Ovary (tissue), 9 donors: ENCODE data around the gene SHISA7. TPM values are rescaled to one million over a fixed set of nuclear protein-coding genes. Genes with fewer than 3 reads are reported as not detected.

Source experiments
- DNase-seq, 5 donors: peaks; one replicate each; pipeline ENCODE4 v3.0.0-alpha.2; 2019 to 2020
- H3K27ac ChIP-seq, 2 donors: fragments of 200-600 bp; one replicate each; pipeline versions ENCODE4 v1.5.1 to v1.8.0; 2019 to 2022
- H3K27me3 ChIP-seq: fragments of 200-600 bp; one replicate; pipeline ENCODE4 v1.8.0; 2022
- H3K36me3 ChIP-seq: fragments of 200-600 bp; sonication (generic); one replicate; pipeline ENCODE4 v1.5.1; 2019
- H3K4me1 ChIP-seq: one replicate; pipeline ENCODE4 v1.8.1; 2013; ENCODE audit warnings: mild to moderate bottlenecking, moderate library complexity; ENCODE audit not compliant: insufficient read depth
- H3K4me3 ChIP-seq: fragments of 200-600 bp; sonication (generic); one replicate; pipeline ENCODE4 v1.5.1; 2017
- H3K9me3 ChIP-seq, 2 donors: fragments of 200-600 bp in 1 of 2; sonication (generic) in 1 of 2; one replicate each; pipeline versions ENCODE4 v1.5.1 to v1.8.1; 2013 to 2019; ENCODE audit warnings: mild to moderate bottlenecking in 1 of 2, moderate library complexity in 1 of 2
- EP300 ChIP-seq: sonication (generic); formaldehyde crosslinking; IDR thresholded peaks from one replicate; pipeline ENCODE4 v1.6.1; 2017; ENCODE audit warnings: antibody characterized with exemption
- POLR2A ChIP-seq: fragments of 450-650 bp; IDR thresholded peaks from one replicate; pipeline ENCODE4 v1.6.1; 2017; ENCODE audit warnings: antibody characterized with exemption, mild to moderate bottlenecking, moderate library complexity
- WGBS, 3 donors: extraction: QIAGEN DNeasy Blood & Tissue Kit in 1 of 3; methylation state at CpG; one replicate each; pipeline versions ENCODE4 v1.1.5 to v1.1.7; 2013 to 2017; 5-methylcytosine and 5-hydroxymethylcytosine counted together
- intact Hi-C, 4 donors: fragments of 100-400 bp; cut with DNase I; formaldehyde crosslinking; loops; one replicate each; pipeline versions ENCODE4 v1.11.0 to v1.15.1; 2022 to 2023
- polyA plus RNA-seq, 2 donors: library from polyadenylated mRNA; stranded (reverse); fragments of 200-250 nt in 1 of 2; fragments of 350-450 nt in 1 of 2; fragmentation: Illumina TruSeq in 1 of 2; extraction: RNeasy Lipid Tissue Mini Kit (QIAGEN cat#74804) in 1 of 2; gene quantifications; one replicate each; pipeline ENCODE4 v1.2.3, GENCODE V29; 2013 to 2014
- total RNA-seq, 7 donors: library from RNA; depleted of rRNA in 2 of 7; stranded (reverse); fragments of >200 nt in 2 of 7; fragmentation: NEBNext Ultra II Directional in 3 of 7; extraction: Animal tissue kit (Norgen Biotek cat#: 25700) in 3 of 7; gene quantifications; one replicate each; pipeline versions ENCODE4 v1.1.0 to v1.2.4, GENCODE V29; 2016 to 2023
- TF ChIP-seq, protein P1 (sequence below), 3 donors: fragments of 450-650 bp in 2 of 3; fragments of 200-600 bp in 1 of 3; IDR thresholded peaks; one replicate each; pipeline versions ENCODE4 v1.5.1 to v1.8.0; 2016 to 2022; ENCODE audit warnings: antibody characterized with exemption in 3 of 3, mild to moderate bottlenecking in 1 of 3
- donor health status: DM: no; HTN: no; CAD: no; lungs with moderate emphysema.
- donor health status: DM: no; HTN: no; CAD: no.
- donor health status: Bipolar disorder and iron deficiency.
- donor health status: DM: yes; HTN: yes; CAD: no.
- donor health status: DM: no; HTN: no; CAD: no.
- donor health status: DM: yes; HTN: yes; CAD: no.

Gene SHISA7
- total and polyA plus RNA-seq, 9 donors, result not detected

DNA sequence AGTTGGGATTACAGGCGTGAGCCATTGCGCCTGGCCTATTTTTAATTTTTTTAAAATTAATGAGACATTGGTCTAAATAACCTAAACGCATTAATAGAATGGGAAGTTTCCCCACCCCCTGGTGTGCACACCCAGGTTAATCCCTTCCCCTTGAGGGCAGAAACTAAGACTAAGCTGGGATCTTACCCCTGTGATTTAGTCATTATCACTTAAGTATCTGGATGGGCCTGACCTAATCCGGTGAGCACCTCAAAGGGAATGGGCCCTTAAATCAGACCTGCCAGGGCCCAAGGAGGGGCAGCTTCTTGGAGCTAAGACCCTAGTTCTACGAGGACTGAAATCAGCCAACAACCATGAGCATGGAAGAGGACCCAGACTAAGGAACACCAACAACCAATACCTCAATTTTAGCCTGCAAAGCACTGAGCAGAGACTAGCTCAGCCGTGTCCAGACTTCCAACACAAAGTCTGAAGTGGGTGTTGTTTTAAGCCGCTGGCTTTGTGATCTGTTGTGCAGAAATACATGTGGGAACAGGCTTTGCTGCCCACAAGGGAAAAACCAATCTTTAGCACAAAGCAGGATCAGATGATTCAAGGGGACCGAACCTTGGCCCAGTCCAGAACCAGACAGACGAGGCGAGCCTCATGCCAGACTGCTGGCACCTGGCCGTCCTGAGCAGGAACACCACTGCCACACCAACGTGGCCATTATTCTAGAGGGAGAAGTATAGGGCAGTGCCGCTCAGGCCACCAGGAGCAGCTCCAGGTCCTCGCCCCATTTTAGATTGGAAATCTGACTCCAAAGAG is 42.6 kb downstream of the SHISA7 start:
- intact Hi-C loops, result no loop called here
- Histone ChIP-seq H3K9me3 (no peaks in the 10 kb centered on the region), H3K27ac (no peak overlapping the region), H3K4me3 (no peak overlapping the region), H3K4me1 (no peaks in the 10 kb centered on the region), H3K27me3 (no peaks in the 10 kb centered on the region), H3K36me3 (no peaks in the 10 kb centered on the region)
- no peak for DNase-seq
- TF ChIP-seq POLR2A (no peak), EP300 (no peak)
- TF ChIP-seq, protein P1, sequence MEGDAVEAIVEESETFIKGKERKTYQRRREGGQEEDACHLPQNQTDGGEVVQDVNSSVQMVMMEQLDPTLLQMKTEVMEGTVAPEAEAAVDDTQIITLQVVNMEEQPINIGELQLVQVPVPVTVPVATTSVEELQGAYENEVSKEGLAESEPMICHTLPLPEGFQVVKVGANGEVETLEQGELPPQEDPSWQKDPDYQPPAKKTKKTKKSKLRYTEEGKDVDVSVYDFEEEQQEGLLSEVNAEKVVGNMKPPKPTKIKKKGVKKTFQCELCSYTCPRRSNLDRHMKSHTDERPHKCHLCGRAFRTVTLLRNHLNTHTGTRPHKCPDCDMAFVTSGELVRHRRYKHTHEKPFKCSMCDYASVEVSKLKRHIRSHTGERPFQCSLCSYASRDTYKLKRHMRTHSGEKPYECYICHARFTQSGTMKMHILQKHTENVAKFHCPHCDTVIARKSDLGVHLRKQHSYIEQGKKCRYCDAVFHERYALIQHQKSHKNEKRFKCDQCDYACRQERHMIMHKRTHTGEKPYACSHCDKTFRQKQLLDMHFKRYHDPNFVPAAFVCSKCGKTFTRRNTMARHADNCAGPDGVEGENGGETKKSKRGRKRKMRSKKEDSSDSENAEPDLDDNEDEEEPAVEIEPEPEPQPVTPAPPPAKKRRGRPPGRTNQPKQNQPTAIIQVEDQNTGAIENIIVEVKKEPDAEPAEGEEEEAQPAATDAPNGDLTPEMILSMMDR (IDR thresholded peaks at IDR 0.05), result no peak
- WGBS, 3 donors, result 78 to 84% (median 83%) methylated on average over 14 of the region's 14 CpGs

DNA sequence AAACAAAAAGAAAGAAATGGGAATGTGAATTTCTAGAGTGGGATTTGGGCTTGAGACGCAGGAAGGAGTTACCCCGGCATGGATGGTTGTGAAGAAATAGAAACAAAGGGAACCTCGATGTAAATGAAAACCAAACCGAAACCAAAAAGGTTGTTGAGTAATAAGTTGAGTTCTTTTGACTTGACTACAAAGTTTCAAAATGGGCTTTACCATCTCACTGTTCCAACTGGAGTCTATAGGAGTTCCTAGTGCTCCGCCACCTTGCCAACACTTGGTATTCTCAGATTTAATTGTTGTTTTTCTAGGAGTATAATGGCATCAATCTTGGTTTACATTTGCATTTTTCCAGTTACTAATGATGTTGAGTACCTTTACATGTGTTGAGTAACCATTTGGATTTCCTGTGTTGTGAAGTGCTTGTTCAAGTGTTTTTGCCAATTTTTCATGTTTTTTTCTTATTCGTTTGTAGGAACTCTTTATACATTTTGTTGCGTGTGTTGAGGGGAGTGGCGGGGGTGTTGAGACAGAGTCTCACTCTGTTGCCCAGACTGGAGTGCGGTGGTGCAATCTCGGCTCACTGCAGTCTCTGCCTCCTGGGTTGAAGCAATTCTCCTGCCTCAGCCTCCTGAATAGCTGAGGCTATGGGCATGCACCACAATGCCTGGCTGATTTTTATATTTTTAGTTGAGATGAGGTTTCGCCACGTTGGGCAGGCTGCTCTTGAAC is 44.7 kb downstream of the SHISA7 start:
- 77 to 89% (median 88%) methylated on average over 12 of the region's 12 CpGs for WGBS, 3 donors
- intact Hi-C loops, result no loop called here

DNA sequence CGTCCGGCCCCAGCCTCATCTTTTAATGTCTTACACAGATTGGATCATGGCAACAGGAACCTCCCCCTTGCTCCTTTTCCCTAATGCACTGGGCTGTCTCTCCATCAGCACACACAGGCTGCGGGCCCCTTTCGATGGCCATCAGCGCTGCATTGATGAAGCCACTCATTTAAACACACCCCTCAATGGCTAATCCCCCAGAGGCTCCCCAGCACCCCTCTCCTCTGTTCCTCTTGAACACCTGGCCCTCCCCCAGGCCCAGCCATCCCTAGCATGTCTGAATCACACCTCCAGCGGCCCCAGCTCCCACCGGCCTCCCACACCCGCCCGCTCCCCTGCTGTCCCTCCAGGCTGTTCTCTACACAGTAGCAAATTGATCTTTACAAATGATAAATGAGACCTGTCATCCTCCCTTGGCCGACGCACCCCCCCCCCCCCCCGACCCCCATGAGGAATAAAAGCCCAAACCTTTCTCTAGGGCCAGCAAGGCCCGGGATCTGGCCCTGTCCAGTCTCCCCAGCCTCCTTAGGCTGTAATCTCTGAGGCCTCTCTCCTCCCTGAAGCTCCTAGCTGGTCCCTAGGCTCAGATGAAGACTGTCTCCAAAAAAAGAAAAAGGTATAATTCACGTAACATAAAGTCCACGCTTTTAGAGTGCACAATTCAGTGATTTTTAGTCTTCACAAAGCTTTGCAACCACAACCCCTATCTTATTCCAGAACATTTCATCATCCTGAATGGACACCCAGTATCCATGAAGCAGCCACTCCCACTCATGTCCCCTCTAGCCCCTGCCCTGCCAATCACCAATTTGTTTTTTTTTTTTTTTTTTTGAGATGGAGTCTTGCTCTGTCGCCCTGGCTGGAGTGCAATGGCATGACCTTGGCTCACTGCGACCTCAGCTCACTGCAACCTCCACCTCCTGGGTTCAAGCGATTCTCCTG is 50.0 kb downstream of the SHISA7 start:
- intact Hi-C loops, result no loop called here
- no peak overlapping the region for H3K27ac ChIP-seq
- no peaks in the 10 kb centered on the region for H3K9me3 ChIP-seq
- no peaks in the 10 kb centered on the region for H3K36me3 ChIP-seq
- H3K4me3 ChIP-seq, result no peak overlapping the region
- 61 to 68% (median 67%) methylated on average over 18 of the region's 18 CpGs for WGBS, 3 donors
- H3K27me3 ChIP-seq, result no peaks in the 10 kb centered on the region
- H3K4me1 ChIP-seq, result peaks cover 3% of the 10 kb centered on the region
- TF ChIP-seq EP300, result no peak
- no peak for TF ChIP-seq POLR2A
- TF ChIP-seq, protein P1 (IDR thresholded peaks at IDR 0.05), result no peak
- DNase-seq, result no peak

More for the DNA sequence above, 44.7 kb downstream of the SHISA7 start:
- no peak for TF ChIP-seq POLR2A
- no peak for TF ChIP-seq EP300
- TF ChIP-seq, protein P1 (IDR thresholded peaks at IDR 0.05), result no peak
- no peaks in the 10 kb centered on the region for H3K9me3 ChIP-seq
- no peaks in the 10 kb centered on the region for H3K27me3 ChIP-seq
- no peaks in the 10 kb centered on the region for H3K36me3 ChIP-seq
- DNase-seq, result no peak
- H3K4me1 ChIP-seq, result no peaks in the 10 kb centered on the region
- no peak overlapping the region for H3K4me3 ChIP-seq
- no peak overlapping the region for H3K27ac ChIP-seq
